ENCODE results near the gene PRAMEF5.
"Not testable (repeated sequence)": the region's sequence is repeated elsewhere in the genome, so short reads cannot be mapped to it uniquely, and the experiment has no call there.

Gene PRAMEF5

DNA sequence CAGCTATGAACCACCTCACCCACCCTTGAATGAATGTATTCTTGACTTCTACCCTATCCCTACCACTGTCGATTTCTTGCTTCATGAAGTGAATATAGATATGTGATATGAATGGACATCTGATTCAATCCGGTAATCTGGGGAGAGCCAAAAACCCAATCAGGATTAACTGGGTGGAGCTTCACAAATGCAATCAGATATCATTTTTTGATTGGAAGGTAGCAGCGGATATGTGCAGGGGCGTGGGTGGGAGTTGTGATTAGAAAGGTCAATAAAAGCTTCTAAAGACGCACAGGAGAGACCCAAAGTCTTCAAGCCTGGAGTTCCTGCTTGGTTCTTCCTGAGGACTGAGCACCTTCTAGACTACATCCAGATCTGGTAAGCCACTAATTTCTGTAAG, at the start of gene PRAMEF5:
PRAMEF5 (plus strand) TSS at position 301 of the 400 bp plus-strand sequence. CDS start 5,071 bp downstream, outside the sequence.
- not testable (repeated sequence) for DNase-seq (ENCODE audit: low read depth in 2 of 3, low spot score in 2 of 3)

DNA sequence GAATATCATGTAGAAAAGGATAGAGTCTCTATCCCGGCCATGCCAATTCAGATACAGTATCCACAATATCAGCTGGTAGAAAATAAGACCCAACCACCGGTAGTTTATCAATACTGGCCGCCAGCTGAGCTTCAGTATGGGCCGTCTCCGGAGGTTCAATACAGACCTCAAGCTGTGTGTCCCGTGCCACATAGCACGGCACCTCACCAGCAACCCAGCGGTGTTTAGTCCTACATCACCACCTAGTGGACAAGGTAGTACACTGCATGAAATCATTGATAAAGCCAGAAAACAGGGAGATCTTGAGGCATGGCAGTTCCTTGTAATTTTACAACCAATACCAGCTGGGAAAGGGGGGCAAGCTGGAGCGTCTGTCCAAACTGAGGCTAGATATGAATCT, 45.3 kb upstream of the PRAMEF5 start:
- not testable (repeated sequence) for DNase-seq (ENCODE audit: low read depth in 2 of 3, low spot score in 2 of 3)

DNA sequence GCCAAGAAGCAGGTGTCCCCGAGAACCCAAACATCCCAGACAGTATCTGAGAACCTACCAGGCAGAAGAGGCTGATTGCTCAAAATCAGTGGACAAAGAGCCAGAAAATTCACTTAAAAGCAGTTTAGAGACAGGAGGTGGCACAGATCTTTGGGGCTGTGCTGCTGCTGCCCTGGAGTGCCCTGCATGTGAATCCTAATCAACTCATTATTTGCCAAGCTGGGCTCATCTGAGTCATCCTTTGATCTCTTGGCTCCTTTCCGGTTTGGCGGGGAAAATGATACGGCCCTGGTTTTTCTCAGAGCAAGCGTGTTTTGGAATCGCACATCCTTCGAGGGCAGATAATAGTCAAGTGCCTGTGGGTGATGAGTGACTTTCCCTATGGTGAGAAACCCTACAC, 37.4 kb upstream of the PRAMEF5 start:
- not testable (repeated sequence) for DNase-seq (ENCODE audit: low read depth in 2 of 3, low spot score in 2 of 3)

DNA sequence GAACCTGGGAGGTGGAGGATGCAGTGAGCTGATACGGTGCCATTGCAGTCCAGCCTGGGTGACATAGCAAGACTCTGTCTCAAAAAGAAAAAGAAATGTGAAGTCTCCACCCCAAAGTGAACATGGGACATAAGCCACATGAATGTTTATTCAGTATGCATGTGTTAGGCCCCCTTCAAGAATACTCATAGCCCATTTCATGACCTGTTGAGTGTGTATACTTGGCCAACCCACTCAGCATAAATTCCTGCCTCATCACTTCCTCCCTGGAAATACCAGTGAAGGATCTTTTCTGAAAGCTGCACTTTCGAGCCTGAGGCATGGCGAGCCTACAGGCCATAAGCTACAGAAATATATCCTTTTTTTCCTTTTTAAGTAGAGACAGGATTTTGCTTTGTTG, 34.8 kb upstream of the PRAMEF5 start:
- not testable (repeated sequence) for DNase-seq (ENCODE audit: low read depth in 2 of 3, low spot score in 2 of 3)

DNA sequence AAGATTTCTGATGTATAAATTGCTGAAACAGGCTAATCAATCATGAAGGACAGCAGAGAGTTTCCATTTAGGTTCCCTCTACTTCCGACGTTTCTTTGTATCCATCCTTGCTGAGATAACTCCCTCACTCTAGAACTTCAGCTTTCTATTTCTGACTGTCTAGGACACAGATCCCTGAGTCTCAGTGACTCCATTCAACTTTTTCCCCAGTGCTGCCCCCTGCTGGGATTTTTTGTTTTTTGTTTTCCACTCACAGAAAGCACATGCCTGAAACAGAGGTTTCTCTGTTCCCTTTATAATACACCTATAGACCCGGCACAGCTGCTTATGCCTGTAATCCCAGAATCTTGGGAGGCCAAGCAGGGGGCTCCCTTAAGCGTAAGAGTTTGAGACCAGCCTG, 31.2 kb upstream of the PRAMEF5 start:
- DNase-seq (ENCODE audit: low read depth in 2 of 3, low spot score in 2 of 3): not testable (repeated sequence)

DNA sequence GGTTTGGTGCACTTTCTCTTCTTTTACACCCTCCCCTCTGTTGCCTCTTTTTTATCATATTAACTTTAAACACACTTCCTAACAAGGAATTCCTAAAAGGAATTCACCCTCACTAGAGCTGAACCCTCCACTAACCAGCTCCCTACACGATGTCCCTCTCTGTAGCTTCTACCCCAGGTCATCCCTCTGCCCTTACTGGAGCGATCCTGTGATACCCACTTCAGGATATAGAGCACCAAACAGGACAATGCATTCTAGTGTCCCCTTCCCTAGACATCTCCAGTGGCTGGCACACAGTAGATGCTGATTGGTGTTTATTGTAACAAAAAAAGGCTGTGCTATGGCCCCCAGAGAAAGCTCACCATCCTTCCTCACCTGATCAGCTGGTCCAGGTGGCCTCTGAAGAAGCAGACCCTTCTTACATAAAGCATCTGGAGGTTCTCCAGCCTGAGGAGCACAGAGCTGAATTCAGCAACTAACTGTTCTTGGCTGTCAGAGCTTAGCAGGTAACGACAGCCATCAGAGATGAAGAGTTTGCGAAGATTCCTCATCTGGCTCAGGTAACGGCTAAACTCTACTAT, 29.4 kb upstream of the PRAMEF5 start:
- no peak for DNase-seq (ENCODE audit: low read depth in 2 of 3, low spot score in 2 of 3)

DNA sequence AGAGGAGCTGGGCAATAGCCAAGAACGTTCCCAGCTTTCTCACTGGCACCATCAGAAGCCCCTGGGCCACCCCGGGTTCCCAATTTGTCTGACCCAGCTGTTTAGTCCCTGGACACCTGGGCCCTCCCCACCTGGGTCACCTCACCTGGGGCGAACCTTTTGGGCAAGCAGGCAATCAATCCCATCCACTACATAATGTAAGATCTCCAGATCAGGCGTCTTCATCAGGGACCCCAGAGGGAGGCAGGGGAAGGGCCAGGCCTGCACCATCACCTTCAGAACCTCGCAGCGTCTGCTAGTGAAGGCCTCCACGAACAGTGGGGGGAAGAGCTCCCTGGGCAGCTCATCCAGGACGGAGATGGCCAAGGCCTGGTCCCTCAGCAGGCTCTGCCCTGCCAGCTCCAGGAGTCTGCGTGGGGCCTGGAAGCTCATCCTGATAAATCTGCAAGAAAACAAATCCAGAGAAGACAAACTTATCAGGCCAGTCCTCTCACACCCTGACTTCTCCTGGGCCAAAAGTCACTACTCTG, 28.3 kb upstream of the PRAMEF5 start, which contains the start of gene PRAMEF18:
PRAMEF18 (minus strand) TSS at position 480 of the 530 bp plus-strand sequence; CDS start at position 432, 48 bp downstream.
- not testable (repeated sequence) for DNase-seq (ENCODE audit: low read depth in 2 of 3, low spot score in 2 of 3)

DNA sequence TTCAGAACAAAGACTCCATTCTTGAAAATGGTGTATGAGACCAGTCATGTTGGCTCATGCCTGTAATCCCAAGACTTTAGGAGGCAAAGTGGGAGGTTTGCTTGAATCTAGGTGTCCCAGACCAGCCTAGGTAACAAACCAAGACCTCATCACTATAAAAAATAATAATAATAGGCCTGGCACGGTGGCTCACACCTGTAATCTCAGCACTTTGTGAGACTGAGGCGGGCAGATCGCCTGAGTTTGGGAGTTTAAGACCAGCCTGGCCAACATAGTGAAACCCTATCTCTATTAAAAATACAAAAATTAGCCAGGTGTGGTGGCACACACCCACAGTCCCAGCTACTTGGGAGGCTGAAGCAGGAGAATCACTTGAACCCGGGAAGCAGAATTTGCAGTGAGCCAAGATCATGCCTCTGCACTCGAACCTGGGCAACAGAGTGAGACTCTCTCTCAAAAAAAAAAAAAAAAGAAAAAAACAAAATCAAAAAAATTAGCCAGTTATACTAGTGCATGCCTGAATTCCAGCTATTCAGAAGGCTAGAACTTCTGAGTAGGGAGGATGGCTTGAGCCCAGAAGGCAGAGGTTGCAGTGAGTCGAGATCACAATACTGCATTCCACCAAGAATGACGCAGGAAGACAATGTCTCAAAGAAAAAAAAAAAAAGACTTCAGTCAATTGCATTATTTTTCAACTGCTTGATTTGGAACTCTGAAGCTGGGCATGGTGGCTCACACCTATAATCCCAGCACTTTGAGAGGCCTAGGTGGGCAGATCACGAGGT, 26.5 kb upstream of the PRAMEF5 start:
- DNase-seq (ENCODE audit: low read depth in 2 of 3, low spot score in 2 of 3): not testable (repeated sequence)

DNA sequence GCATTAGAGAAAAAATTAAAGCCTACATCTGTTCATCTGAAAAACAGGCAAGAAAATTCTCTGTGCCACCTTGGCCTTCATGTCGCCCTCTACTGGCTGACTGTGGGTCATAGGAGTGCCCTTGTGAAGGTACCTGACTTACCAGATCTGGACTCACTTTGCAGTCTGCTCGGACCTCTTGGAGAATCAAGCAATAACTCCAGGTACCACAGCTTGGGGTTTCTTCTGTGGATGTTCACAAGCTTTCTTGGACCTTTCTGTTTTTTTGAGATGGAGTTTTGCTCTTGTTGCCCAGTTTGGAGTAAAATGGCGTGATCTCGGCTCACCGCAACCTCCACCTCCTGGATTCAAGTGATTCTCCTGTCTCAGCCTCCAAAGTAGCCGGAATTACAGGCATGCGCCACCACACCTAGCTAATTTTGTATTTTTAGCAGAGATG, 25.6 kb upstream of the PRAMEF5 start:
- no peak for DNase-seq (ENCODE audit: low read depth in 2 of 3, low spot score in 2 of 3)

DNA sequence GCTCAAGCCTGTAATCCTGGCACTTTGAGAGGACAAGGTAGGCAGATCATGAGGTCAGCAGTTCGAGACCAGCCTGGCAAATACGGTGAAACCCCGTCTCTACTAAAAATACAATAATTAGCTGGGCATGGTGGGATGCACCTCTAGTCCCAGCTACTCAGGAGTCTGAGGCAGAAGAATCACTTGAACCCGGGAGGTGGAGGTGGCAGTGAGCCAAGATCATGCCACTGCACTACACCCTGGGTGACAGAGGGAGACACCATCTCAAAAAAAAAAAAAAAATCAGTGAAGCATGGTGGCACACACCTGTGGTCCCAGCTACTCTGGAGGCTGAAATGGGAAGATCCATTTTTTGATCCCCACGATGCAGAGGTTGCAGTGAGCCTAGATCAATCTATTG, 23.9 kb upstream of the PRAMEF5 start:
- DNase-seq (ENCODE audit: low read depth in 2 of 3, low spot score in 2 of 3): not testable (repeated sequence)

DNA sequence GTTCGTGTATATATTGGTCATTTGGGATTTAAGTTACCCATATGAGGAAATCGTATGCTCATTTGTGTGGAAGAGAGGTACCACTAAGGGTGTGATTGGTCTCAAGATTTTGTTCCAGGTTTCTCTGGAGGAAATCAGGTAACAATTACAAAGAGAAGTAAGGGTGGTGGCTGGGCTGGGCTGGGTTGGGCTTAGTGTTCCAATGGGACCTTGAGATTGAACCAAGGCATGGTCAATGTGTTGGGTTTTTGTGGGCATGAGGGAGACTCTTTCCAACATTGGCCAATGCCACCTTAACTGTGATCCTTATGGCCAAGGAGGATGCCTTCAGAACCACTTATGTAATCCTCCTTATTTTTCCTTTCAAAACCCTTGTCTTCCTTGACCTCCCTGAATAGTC, 23.4 kb upstream of the PRAMEF5 start:
- not testable (repeated sequence) for DNase-seq (ENCODE audit: low read depth in 2 of 3, low spot score in 2 of 3)

DNA sequence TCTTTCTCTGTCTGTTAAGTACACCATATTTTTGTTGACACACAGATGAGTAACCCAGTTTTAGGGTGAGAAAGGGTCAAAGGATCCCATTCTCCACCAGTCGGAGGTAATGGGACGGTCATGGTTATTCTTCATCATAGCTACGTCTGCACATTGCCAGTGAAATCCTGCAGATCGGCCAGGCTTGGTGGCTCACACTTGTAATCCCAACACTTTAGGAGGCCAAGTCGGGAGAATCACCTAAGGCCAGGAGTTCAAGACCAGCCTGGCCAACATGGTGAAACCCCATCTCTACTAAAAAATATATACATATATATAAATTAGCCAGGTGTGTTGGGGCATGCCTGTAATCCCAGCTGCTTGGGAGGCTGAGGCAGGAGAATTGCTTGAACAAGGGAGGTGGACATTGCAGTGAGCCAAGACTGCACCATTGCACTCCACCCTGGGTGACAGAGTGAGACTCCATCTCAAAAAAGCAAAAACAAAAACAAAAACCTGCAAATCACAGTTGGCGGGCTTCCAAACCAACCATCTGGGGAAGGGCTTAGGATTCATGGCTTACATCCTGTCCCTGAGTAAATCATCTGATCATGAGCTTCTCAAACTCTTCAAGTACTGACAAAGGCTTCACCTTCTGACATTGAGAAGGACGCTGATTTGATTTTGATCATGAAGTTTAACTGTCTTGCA, 22.8 kb upstream of the PRAMEF5 start:
- DNase-seq (ENCODE audit: low read depth in 2 of 3, low spot score in 2 of 3): not testable (repeated sequence)

DNA sequence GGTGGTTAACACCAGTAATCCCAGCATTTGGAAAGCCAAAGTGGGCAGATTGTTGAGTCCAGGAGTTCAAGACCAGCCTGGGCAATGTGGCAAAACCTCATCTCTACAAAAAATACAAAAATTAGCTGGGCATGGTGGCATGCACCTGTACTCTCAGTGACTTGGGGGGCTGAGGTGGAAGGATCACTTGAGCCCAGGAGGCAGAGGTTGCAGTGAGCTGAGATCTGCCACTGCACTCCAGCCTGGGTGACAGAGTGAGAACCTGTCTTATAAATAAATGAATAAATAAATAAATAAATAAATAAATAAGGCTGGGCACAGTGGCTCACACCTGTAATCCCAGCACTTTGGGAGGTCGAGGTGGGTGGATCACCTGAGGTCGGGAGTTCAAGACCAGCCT, 21.9 kb upstream of the PRAMEF5 start:
- DNase-seq (ENCODE audit: low read depth in 2 of 3, low spot score in 2 of 3): not testable (repeated sequence)

DNA sequence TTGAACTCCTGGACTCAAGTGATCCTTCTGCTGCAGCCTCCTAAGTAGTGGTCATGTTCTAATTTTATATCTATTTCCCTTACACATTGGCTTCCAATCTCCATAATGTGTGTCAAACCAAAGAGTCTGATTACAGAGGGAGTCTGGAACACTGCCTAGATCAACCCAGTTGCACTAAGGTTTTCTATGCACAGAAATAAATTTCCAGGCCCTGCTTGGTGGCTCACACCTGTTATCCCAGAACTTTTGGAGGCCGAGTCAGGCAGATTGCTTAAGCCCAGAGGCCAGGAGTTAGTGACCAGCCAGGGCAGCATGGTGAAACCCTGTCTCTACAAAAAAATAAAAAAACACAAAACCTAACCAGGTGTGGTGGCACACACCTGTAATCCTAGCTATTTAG, 19.9 kb upstream of the PRAMEF5 start:
- DNase-seq (ENCODE audit: low read depth in 2 of 3, low spot score in 2 of 3): not testable (repeated sequence)

DNA sequence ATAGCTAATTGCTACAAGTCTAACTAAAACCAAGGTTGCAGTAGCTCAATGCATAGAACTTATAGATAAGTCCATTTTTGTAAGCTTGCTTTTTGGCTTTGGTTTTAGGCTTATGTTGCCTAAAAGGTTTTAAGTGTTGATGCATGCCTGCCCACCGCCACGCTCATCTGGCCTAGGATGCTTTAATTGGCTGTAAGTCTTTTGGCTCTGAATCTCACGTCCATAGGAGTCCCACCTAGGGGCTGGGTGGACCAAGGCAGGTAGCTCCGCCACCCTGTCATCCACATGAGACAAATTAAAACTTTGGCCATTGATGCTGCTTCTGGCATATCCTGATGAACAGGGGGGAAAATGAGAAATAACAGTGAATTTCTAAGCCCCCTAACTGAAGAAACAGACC, 16.4 kb upstream of the PRAMEF5 start:
- DNase-seq (ENCODE audit: low read depth in 2 of 3, low spot score in 2 of 3): not testable (repeated sequence)

DNA sequence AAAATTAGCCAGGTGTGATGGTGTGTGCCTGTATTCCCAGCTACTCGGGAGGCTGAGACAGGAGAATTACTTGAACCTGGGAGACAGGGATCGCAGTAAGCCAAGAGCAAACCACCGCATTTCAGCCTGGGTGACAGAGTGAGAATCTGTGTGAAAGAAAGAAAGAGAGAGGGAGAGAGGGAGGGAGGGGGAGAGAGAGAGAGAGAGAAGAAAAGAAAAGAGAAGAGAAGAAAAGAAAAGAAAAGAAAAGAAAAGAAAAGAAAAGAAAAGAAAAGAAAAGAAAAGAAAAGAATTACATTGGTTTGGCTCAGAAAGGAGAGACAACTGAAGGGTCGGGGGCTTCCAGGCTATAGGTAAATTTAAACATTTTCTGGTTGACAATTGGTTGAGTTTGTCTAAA, 14.4 kb upstream of the PRAMEF5 start:
- DNase-seq (ENCODE audit: low read depth in 2 of 3, low spot score in 2 of 3): not testable (repeated sequence)

DNA sequence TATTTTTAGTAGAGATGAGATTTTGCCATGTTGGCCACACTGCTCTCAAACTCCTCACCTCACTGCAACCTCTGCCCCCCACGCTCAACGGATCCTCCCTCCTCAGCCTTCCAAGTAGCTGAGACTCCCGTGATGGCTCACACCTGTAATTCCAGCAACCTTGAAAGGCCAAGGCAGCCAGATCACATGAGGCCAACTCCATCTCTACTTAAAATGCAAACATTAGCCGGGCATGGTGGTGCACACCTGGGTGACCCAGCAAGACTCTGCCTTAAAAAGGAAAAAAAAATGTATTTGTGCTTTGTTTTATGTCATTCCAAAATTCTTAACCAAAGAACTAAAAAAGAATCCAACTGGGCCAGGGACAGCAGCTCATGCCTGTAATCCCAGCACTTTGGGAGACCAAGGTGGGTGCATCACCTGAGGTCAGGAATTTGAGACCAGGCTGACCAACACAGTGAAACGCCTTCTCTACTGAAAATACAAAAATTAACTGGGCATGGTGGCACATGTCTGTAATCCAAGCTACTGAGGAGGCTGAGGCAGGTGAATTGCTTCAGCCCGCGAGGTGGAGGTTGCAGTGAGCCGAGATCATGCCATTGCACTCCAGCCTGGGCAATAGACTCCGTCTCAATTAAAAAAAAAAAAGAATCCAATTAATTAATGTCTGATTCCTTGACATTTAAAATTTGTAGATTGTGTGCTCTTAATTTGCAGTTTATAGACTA, 10.3 kb upstream of the PRAMEF5 start:
- DNase-seq (ENCODE audit: low read depth in 2 of 3, low spot score in 2 of 3): not testable (repeated sequence)

DNA sequence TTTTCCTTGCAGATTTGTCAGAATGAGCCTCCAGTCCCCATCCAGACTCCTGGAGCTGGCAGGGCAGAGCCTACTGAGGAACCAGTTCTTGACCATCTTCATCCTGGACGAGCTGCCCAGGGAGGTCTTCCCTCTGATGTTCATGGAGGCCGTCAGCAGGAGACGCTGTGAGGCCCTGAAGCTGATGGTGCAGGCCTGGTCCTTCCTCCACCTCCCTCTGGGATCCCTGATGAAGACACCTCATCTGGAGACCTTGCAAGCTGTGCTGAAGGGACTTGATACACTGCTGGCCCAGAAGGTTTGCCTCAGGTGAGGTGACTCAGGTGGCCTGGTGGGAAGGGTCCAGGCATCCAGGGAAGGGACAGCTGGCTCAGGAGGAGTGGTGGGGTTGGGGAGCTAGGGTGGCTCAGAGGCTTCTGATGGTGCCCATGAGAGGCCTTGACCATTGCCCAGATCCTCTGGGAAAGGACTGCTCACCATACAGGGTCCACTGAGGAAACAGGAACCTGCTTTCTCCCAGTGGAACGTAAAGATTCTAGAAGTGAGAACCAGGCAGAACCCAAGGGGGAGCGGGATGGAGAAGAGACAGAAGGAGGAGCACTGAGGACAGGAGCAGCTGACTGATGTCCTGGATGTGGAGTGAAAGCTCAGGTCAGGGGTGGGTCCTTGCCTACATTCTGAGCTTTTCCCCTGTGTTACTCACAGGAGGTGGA, 8.0 kb upstream of the PRAMEF5 start:
- not testable (repeated sequence) for DNase-seq (ENCODE audit: low read depth in 2 of 3, low spot score in 2 of 3)

DNA sequence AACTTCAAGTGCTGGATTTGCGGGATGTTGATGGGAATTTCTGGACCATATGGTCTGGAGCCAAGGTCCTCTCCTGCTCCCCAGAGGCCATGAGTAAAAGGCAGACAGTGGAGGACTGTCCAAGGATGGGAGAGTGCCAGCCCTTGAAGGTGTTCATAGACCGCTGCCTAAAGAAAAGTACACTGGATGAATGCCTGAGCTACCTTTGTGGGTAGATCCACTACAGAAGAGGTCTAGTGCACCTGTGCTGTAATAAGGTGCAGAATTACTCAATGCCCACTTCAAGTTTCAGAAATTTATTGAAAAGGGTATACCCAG, 7.5 kb upstream of the PRAMEF5 start:
- not testable (repeated sequence) for DNase-seq (ENCODE audit: low read depth in 2 of 3, low spot score in 2 of 3)

DNA sequence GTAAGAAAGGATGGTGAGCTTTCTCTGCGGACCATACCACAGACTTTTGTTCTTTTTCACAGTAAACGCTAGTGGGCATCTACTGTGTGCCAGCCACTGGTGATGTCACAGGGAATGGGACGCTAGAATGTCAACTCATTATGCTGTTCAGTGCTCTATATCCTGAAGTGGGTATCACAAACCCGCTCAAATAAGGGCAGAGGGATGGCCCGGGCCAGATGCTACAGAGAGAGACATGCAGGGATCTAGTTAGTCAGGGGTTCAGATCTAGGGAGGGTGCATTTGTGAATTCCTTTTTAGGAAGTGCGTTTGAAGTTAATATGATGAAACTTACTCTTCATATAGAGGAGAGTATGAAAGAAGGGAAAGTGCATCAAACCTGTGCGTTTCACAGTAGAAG, 6.9 kb upstream of the PRAMEF5 start:
- DNase-seq (ENCODE audit: low read depth in 2 of 3, low spot score in 2 of 3): not testable (repeated sequence)

All from activated CD8-positive, alpha-beta memory T cell treated with anti-CD3 and anti-CD28 coated beads for 48 hours (primary cell).